K562 treated with DMSO at 1 percent for 24 hours (cell line): Measurements from ENCODE around the gene MLLT3. TPM values are rescaled to one million over a fixed set of nuclear protein-coding genes. Genes with fewer than 3 reads are reported as not detected.

ENCODE experiments used
- total RNA-seq: library from RNA; unstranded; fragments of 300-600 nt; gene quantifications from 2 replicates; pipeline ENCODE4 v1.2.3, GENCODE V29; 2022; ENCODE audit warnings: low read depth; ENCODE audit not compliant: insufficient read depth

The MLLT3 gene
- not detected in 2 replicates for total RNA-seq

DNA sequence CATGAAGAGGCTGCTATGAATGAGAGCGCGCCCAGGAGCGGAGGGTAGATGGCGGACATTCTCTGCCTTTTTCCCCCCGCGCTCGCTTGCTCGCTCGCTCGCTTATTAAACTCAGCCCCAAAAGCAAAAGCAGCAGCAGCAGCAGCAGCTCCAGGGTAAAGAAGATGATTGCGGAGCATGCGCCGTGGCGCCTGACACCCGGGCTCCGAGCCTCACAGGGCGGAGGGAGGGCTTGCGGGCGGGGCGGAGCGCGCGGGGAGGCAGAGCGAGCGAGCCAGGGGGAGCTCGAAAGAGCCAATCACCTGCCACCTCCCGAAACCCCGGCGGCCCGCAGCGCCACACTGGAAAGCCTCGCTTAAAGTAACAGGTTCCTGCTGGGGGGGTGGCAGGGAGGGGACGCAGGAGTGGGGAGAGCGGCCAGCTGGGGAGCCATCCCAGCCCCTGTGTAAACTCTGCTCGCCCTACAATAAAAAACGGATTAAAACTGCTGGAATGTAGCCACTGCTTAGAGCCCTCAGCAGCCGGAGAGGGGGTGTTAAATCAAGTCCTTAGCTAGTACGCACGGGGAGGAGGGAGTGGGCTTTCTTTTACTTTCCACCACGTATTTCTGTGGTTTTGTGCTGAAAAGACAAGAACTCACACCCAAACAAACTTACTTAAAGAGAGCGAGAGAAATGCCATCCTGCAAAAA is at the start of gene MLLT3:
MLLT3 (minus strand) TSS at position 170 of the 691 bp plus-strand sequence.

Other genes starting within 250 kb of the MLLT3 start
- gene FOCAD, start 61.8 kb upstream of the MLLT3 start, total RNA-seq, result 0.15 TPM in 1 of 2 replicates, not detected in the other